ENCODE measurements around the gene E2F3. TPM values are rescaled to one million over a fixed set of nuclear protein-coding genes. Genes with fewer than 3 reads are reported as not detected.

E2F3 gene
- total and polyA plus RNA-seq, 10 of the 15 experiments (the other 5 are each of a cell fraction or from before 2014, with no cell fraction given): 5.1 to 16.8 (median 10.6) TPM

DNA sequence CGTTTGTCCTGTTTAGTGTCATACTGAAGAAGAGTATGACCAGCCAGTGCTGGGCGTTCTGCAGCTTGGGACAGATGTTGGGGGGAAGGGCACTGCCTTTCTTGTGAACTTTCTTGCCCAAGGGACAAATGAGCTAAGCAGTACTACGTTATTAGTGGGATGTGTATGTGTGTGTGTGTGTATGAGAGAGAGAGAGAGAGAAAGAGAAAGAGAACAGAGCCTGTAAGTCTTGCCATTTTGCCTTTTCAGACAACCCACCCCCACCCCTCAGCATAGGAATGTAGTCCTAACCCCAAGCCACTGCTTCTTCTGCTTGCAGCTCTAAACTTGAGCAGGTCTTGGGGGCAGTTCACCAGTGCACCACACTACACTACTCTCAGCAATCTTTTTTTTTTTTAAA lies 45.5 kb downstream of the E2F3 start:
- TF ChIP-seq RAD51 (IDR thresholded peaks at IDR 0.05): no peak
- TF ChIP-seq POU2F2 (IDR thresholded peaks at IDR 0.05; ENCODE audit: borderline replicate concordance, low read depth, low read length): no peak
- H3K4me3 ChIP-seq: no peak overlapping the region
- WGBS (ENCODE audit: insufficient coverage, insufficient replicate concordance, low lambda C conversion rate, missing lambda C conversion rate): 65% methylated on average over 3 of the region's 3 CpGs
- H3K9ac ChIP-seq (ENCODE audit: control insufficient read depth, insufficient read depth, low read length): no peak overlapping the region
- ATAC-seq (no peak), DNase-seq (ENCODE audit: low read depth, low spot score) (no peak), FAIRE-seq (no peak)
- H3K79me2 ChIP-seq (ENCODE audit: control insufficient read depth, insufficient read depth, low read length): peaks cover 40% of the 10 kb centered on the region
- H3K4me2 ChIP-seq (ENCODE audit: control insufficient read depth, insufficient read depth): no peak overlapping the region
- intact Hi-C loops (cut with micrococcal nuclease; ENCODE audit: unreplicated experiment) (no loop called here), in situ Hi-C loops (cut with MboI) (no loop called here)
- RAD21 ChIA-PET (ENCODE audit: unreplicated experiment): interaction anchor here (0.7 to 1.0 kb wide), 2 partner anchors 17 to 42 kb away, joined by 3 read pairs; no protein-coding TSS in a partner anchor
- H3K27ac ChIP-seq (ENCODE audit: control insufficient read depth, insufficient read depth): no peak overlapping the region
- CTCF ChIA-PET: interaction anchor here (1.2 kb wide), 1 partner anchor 10 kb away, joined by 3 read pairs; no protein-coding TSS in a partner anchor
- SMC1A ChIA-PET (ENCODE audit: uncharacterized antibody, unreplicated experiment): interaction anchor here (1.3 kb wide), 1 partner anchor 40 kb away, joined by 3 read pairs; no protein-coding TSS in a partner anchor
- no peaks in the 10 kb centered on the region for H3K27me3 ChIP-seq (replicated peaks in 1 of 2; ENCODE audit: control insufficient read depth in 2 of 2, insufficient read depth in 2 of 2, low read length in 1 of 2)
- POLR2A ChIA-PET: no interaction called here
- peaks cover 3 to 10% of the 10 kb centered on the region in 2 experiments; a peak in 3 of 4 replicates for H3K36me3 ChIP-seq (ENCODE audit: control insufficient read depth in 2 of 2, insufficient read depth in 2 of 2, low read length in 1 of 2)
- no peaks in the 10 kb centered on the region; the same call in 2 of the 3 replicates for H3K9me3 ChIP-seq (replicated peaks; ENCODE audit: control insufficient read depth, insufficient read depth, low read length)
- H4K20me1 ChIP-seq (ENCODE audit: control insufficient read depth, insufficient read depth): no peaks in the 10 kb centered on the region
- no TSS peak for BruUV-seq (replicated peaks)
- no peaks in the 10 kb centered on the region for H3K4me1 ChIP-seq (ENCODE audit: control insufficient read depth, insufficient read depth, low read length)
- H2AFZ ChIP-seq (ENCODE audit: control insufficient read depth, low read depth, low read length): no peak overlapping the region

DNA sequence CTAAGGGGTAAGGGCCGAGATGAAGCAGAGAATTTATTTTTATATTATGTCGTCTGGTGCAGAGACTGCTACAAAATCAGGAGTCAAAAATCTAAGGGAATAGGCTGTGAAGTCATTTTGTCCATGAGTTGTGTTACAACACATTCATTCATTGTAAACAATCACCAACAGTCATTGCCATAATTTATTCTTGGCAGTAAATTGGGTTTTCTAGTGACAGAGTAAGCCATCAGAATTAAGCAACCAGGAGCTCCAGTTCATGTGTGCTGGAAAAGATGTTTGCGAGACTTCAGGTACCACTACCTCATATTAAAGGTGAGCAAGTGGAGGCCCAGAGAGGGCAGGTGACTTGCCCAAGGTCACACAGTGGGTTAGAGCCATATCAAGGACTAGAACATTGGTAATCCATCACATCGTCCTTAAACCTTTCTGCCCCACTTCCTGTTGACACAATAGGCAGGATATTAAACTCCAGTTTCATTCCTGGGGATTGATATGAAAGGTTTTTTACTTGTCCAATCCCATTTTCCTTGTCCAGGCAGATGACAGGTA lies 46.0 kb downstream of the E2F3 start:
- ChIA-PET CTCF (interaction anchor here (1.2 kb wide), 1 partner anchor 11 kb away, joined by 3 read pairs; no protein-coding TSS in a partner anchor), POLR2A (no interaction called here)
- TF ChIP-seq RUNX3 (IDR thresholded peaks at IDR 0.05; ENCODE audit: low read length) (no peak), ZNF217 (IDR thresholded peaks at IDR 0.05) (no peak), NFXL1 (IDR thresholded peaks at IDR 0.05; ENCODE audit: borderline replicate concordance) (no peak), NR2C2 (IDR thresholded peaks at IDR 0.05; ENCODE audit: borderline replicate concordance, control insufficient read depth, insufficient read length, low read depth) (no peak), BCL11A (IDR thresholded peaks at IDR 0.05; ENCODE audit: low read depth, low read length) (no peak), KDM1A (IDR thresholded peaks at IDR 0.05; ENCODE audit: borderline replicate concordance) (no peak), SMAD1 (IDR thresholded peaks at IDR 0.05; ENCODE audit: low read depth, partially characterized antibody) (no peak), MEF2B (IDR thresholded peaks at IDR 0.05; ENCODE audit: partially characterized antibody, poor library complexity, severe bottlenecking) (no peak), IRF4 (IDR thresholded peaks at IDR 0.05; ENCODE audit: low read depth, low read length) (no peak), HCFC1 (IDR thresholded peaks at IDR 0.05; ENCODE audit: low read length) (no peak)
- TF ChIP-seq, protein P1, sequence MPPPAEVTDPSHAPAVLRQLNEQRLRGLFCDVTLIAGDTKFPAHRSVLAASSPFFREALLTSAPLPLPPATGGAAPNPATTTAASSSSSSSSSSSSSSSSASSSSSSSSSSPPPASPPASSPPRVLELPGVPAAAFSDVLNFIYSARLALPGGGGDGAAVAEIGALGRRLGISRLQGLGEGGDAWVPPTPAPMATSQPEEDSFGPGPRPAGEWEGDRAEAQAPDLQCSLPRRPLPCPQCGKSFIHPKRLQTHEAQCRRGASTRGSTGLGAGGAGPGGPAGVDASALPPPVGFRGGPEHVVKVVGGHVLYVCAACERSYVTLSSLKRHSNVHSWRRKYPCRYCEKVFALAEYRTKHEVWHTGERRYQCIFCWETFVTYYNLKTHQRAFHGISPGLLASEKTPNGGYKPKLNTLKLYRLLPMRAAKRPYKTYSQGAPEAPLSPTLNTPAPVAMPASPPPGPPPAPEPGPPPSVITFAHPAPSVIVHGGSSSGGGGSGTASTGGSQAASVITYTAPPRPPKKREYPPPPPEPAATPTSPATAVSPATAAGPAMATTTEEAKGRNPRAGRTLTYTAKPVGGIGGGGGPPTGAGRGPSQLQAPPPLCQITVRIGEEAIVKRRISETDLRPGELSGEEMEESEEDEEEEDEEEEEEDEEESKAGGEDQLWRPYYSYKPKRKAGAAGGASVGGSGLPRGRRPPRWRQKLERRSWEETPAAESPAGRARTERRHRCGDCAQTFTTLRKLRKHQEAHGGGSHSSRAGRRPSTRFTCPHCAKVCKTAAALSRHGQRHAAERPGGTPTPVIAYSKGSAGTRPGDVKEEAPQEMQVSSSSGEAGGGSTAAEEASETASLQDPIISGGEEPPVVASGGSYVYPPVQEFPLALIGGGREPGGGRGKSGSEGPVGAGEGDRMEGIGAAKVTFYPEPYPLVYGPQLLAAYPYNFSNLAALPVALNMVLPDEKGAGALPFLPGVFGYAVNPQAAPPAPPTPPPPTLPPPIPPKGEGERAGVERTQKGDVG (CRISPR knock-in tag; IDR thresholded peaks at IDR 0.05): no peak
- TF ChIP-seq, protein P2, sequence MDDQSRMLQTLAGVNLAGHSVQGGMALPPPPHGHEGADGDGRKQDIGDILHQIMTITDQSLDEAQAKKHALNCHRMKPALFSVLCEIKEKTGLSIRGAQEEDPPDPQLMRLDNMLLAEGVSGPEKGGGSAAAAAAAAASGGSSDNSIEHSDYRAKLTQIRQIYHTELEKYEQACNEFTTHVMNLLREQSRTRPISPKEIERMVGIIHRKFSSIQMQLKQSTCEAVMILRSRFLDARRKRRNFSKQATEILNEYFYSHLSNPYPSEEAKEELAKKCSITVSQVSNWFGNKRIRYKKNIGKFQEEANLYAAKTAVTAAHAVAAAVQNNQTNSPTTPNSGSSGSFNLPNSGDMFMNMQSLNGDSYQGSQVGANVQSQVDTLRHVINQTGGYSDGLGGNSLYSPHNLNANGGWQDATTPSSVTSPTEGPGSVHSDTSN (IDR thresholded peaks at IDR 0.05; ENCODE audit: insufficient replicate concordance, low read depth, low read length): no peak

More for the DNA sequence above, 46.0 kb downstream of the E2F3 start:
- ChIA-PET SMC1A (ENCODE audit: uncharacterized antibody, unreplicated experiment) (interaction anchor here (1.3 to 3.0 kb wide), 2 partner anchors 11 to 41 kb away, joined by 3 to 9 read pairs; no protein-coding TSS in a partner anchor), RAD21 (ENCODE audit: unreplicated experiment) (interaction anchor here (0.7 to 1.0 kb wide), 2 partner anchors 17 to 42 kb away, joined by 3 read pairs; no protein-coding TSS in a partner anchor)
- FAIRE-seq (no peak), DNase-seq (ENCODE audit: low read depth, low spot score) (no peak), ATAC-seq (no peak)
- intact Hi-C loops (cut with micrococcal nuclease; ENCODE audit: unreplicated experiment): no loop called here
- no TSS peak for BruUV-seq (replicated peaks)
- no peak overlapping the region for H3K9ac ChIP-seq (ENCODE audit: control insufficient read depth, insufficient read depth, low read length)
- WGBS (ENCODE audit: insufficient coverage, insufficient replicate concordance, low lambda C conversion rate, missing lambda C conversion rate): 64% methylated on average over 4 of the region's 4 CpGs
- no peak overlapping the region for H3K27ac ChIP-seq (ENCODE audit: control insufficient read depth, insufficient read depth)
- in situ Hi-C loops (cut with MboI): no loop called here
- no peaks in the 10 kb centered on the region for H4K20me1 ChIP-seq (ENCODE audit: control insufficient read depth, insufficient read depth)
- H3K4me1 ChIP-seq (ENCODE audit: control insufficient read depth, insufficient read depth, low read length): no peaks in the 10 kb centered on the region
- H3K4me2 ChIP-seq (ENCODE audit: control insufficient read depth, insufficient read depth): no peak overlapping the region
- peaks cover 40% of the 10 kb centered on the region for H3K79me2 ChIP-seq (ENCODE audit: control insufficient read depth, insufficient read depth, low read length)
- H3K4me3 ChIP-seq: no peak overlapping the region
- no peaks in the 10 kb centered on the region for H3K27me3 ChIP-seq (replicated peaks in 1 of 2; ENCODE audit: control insufficient read depth in 2 of 2, insufficient read depth in 2 of 2, low read length in 1 of 2)
- peaks cover 3 to 10% of the 10 kb centered on the region in 2 experiments; a peak in 3 of 4 replicates for H3K36me3 ChIP-seq (ENCODE audit: control insufficient read depth in 2 of 2, insufficient read depth in 2 of 2, low read length in 1 of 2)
- H3K9me3 ChIP-seq (replicated peaks; ENCODE audit: control insufficient read depth, insufficient read depth, low read length): no peaks in the 10 kb centered on the region; the same call in 2 of the 3 replicates
- no peak overlapping the region for H2AFZ ChIP-seq (ENCODE audit: control insufficient read depth, low read depth, low read length)
